Stimulated activated naive B cell treated with anti-CD40 and anti-IgM and Interleukin-4, amounts not matched to agents 10 μg/mL and 1 μg/mL and 100 μg/mL, for 72 hours (primary cell): Measurements from ENCODE around the gene PLK1.
"Not testable (repeated sequence)": the region's sequence is repeated elsewhere in the genome, so short reads cannot be mapped to it uniquely, and the experiment has no call there.

Source experiments
- ATAC-seq, 2 donors: fragments of 150-1000 bp; cut with Tn5 transposase; replicated peaks; 2 replicates each; pipeline ENCODE4 v1.10.0; 2021; ENCODE audit warnings: moderate library complexity in 1 of 2
- DNase-seq: peaks from one replicate; pipeline ENCODE4 v3.0.0; 2021
- H3K27ac Mint-ChIP-seq: one replicate; pipeline ENCODE4 v1.8.0; 2022; ENCODE audit warnings: mild to moderate bottlenecking, mixed read lengths
- H3K27me3 Mint-ChIP-seq, 2 donors: one replicate each; pipeline ENCODE4 v1.8.0; 2022; ENCODE audit warnings: mixed read lengths in 2 of 2
- H3K36me3 Mint-ChIP-seq, 2 donors: one replicate each; pipeline ENCODE4 v1.8.0; 2022; ENCODE audit warnings: mixed read lengths in 2 of 2, mild to moderate bottlenecking in 1 of 2
- H3K4me1 Mint-ChIP-seq, 2 donors: one replicate each; pipeline ENCODE4 v1.8.0; 2022; ENCODE audit warnings: mixed read lengths in 2 of 2, mild to moderate bottlenecking in 1 of 2
- H3K4me3 Mint-ChIP-seq, 2 donors: one replicate each; pipeline ENCODE4 v1.8.0; 2022; ENCODE audit warnings: mild to moderate bottlenecking in 2 of 2, mixed read lengths in 2 of 2, moderate library complexity in 1 of 2
- H3K9me3 Mint-ChIP-seq, 2 donors: one replicate each; pipeline ENCODE4 v1.8.0; 2022; ENCODE audit warnings: mixed read lengths in 2 of 2, mild to moderate bottlenecking in 1 of 2

The PLK1 gene

DNA sequence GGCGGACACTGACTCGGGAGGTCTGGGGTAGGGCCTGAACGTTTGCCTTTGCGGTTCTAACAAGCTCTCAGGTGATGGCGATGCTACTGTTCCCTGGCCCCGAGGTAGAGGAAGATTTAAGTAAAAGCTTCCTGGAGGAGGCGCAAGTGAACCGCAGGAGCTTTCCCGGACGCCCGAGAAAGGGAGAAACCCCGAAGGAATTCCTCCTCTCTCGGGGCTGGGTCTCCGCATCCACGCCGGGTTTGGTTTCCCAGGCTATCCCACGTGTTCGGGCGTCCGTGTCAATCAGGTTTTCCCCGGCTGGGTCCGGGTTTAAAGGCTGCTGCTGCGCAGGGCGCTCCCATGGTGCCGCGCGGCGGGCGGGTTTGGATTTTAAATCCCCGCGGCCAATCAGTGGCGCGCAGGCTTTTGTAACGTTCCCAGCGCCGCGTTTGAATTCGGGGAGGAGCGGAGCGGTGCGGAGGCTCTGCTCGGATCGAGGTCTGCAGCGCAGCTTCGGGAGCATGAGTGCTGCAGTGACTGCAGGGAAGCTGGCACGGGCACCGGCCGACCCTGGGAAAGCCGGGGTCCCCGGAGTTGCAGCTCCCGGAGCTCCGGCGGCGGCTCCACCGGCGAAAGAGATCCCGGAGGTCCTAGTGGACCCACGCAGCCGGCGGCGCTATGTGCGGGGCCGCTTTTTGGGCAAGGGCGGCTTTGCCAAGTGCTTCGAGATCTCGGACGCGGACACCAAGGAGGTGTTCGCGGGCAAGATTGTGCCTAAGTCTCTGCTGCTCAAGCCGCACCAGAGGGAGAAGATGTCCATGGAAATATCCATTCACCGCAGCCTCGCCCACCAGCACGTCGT lies at the start of gene PLK1:
Gene PLK1 (plus strand): TSS at position 460 of the 844 bp plus-strand sequence. CDS start 44 bp downstream, at position 504.
- H3K27me3 Mint-ChIP-seq = peaks cover 5 to 7% of the 10 kb centered on the region in 2 donors
- peak; percentile 96 to 98 for ATAC-seq
- H3K9me3 Mint-ChIP-seq = no peaks in the 10 kb centered on the region
- peak; percentile 65 for DNase-seq
- H3K4me3 Mint-ChIP-seq = peak within 1 kb of the TSS; percentile 84 to 85
- peaks cover 23 to 37% of the 10 kb centered on the region in 2 donors for H3K36me3 Mint-ChIP-seq
- H3K27ac Mint-ChIP-seq = peak within 1 kb of the TSS; percentile 53
- peaks cover 10 to 22% of the 10 kb centered on the region in 2 donors for H3K4me1 Mint-ChIP-seq

DNA sequence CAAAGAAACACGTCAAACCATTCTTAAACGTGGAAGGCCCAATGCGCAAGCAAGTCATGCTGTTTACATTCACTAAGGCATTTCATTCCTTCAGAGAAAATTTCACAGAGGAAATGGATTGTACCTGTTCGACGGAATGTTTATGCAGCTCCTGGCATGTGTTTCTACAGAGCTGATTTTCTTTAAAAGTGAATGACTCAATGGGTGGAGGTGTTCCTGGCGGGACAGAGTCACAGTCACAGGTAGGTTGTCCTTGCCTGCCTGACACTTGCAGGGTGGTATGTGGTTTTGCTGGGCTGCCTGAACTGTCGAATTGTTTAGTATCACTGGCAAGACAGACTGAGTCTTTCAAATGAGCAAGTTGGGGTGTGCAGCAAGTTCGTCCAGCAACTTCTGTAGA lies 49.2 kb upstream of the PLK1 start:
- ATAC-seq (no peak), DNase-seq (no peak)
- Mint-ChIP-seq H3K4me3 (no peak overlapping the region), H3K4me1 (peaks cover 5 to 11% of the 10 kb centered on the region in 2 donors), H3K9me3 (no peaks in the 10 kb centered on the region), H3K36me3 (peaks cover 37 to 47% of the 10 kb centered on the region in 2 donors), H3K27ac (no peak overlapping the region), H3K27me3 (no peaks in the 10 kb centered on the region)

DNA sequence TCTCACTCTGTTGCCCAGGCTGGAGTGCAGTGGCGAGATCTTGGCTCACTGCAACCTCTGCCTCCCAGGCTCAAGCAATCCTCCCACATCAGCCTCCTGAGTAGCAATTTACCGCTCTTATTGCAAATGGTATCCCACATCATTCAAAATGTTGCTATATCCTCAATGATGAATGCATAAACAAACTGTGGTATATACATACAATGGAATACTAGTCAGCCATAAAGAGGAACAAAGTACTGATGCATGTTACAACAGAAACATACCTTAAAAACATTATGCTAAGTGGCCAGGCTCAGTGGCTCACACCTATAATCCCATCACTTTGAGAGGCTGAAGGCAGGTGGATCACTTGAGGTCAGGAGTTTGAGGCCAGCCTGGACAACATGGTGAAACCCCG lies 46.8 kb upstream of the PLK1 start:
- Mint-ChIP-seq H3K36me3 (peaks cover 42 to 55% of the 10 kb centered on the region in 2 donors), H3K4me1 (peaks cover 8 to 11% of the 10 kb centered on the region in 2 donors)
- H3K27me3 Mint-ChIP-seq, DNase-seq, H3K9me3 Mint-ChIP-seq, H3K27ac Mint-ChIP-seq, H3K4me3 Mint-ChIP-seq, ATAC-seq: not testable (repeated sequence)

- Mint-ChIP-seq H3K9me3 (no peaks in the 10 kb centered on the region), H3K4me1 (peaks cover 2 to 9% of the 10 kb centered on the region in 2 donors), H3K27ac (no peak overlapping the region), H3K27me3 (no peaks in the 10 kb centered on the region), H3K36me3 (peaks cover 34 to 50% of the 10 kb centered on the region in 2 donors), H3K4me3 (no peak overlapping the region)
- DNase-seq = no peak
- ATAC-seq = no peak
Measured at GRCh38 chr16:23634461-23635036, 44.1 kb upstream of the PLK1 start.

DNA sequence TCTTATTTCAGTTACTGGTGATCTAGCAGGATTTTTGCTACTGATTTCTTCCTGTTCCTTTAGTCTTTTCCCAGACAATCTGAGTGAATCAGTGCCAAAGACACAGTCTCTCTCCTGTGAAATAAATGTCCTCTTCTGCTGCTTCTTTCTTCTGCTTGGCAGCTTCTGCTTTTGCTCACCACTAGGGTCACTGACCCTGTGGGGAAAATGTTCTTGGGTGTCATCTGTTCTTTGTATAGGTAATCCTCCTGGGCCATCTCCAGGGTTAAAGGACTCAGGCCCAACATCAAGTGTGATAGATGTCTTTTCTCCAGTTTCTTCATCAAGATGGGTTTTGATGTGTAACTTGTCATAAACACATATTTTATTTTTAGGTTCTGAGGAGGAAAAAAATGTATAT lies 42.7 kb upstream of the PLK1 start:
- DNase-seq (no peak), ATAC-seq (no peak)
- Mint-ChIP-seq H3K27me3 (no peaks in the 10 kb centered on the region), H3K4me3 (no peak overlapping the region), H3K4me1 (peaks cover 8 to 12% of the 10 kb centered on the region in 2 donors), H3K36me3 (peaks cover 31 to 43% of the 10 kb centered on the region in 2 donors), H3K9me3 (no peaks in the 10 kb centered on the region), H3K27ac (peak overlapping the region; percentile 1)

DNA sequence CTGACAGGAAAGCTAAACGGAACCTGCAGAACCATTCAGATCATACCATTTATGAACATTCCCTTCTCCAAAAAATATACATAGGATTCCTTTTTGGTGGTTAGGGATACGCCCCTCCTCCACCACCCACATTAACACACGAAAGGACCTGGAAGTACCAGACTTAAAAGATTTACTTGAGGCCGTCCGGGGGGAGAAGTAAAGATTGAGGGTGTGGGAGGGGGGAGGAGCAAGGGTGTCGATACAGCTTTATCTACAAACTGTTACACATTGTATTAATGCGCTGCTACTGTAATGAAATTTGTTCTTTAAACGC lies 38.1 kb upstream of the PLK1 start:
- no peak for DNase-seq
- Mint-ChIP-seq H3K4me1 (peaks cover 19 to 27% of the 10 kb centered on the region in 2 donors), H3K36me3 (peaks cover 15 to 41% of the 10 kb centered on the region in 2 donors), H3K27ac (peak overlapping the region; percentile 98), H3K4me3 (peak overlapping the region; percentile 95 to 97), H3K27me3 (no peaks in the 10 kb centered on the region), H3K9me3 (no peaks in the 10 kb centered on the region)
- ATAC-seq = peak; percentile 24 to 33

DNA sequence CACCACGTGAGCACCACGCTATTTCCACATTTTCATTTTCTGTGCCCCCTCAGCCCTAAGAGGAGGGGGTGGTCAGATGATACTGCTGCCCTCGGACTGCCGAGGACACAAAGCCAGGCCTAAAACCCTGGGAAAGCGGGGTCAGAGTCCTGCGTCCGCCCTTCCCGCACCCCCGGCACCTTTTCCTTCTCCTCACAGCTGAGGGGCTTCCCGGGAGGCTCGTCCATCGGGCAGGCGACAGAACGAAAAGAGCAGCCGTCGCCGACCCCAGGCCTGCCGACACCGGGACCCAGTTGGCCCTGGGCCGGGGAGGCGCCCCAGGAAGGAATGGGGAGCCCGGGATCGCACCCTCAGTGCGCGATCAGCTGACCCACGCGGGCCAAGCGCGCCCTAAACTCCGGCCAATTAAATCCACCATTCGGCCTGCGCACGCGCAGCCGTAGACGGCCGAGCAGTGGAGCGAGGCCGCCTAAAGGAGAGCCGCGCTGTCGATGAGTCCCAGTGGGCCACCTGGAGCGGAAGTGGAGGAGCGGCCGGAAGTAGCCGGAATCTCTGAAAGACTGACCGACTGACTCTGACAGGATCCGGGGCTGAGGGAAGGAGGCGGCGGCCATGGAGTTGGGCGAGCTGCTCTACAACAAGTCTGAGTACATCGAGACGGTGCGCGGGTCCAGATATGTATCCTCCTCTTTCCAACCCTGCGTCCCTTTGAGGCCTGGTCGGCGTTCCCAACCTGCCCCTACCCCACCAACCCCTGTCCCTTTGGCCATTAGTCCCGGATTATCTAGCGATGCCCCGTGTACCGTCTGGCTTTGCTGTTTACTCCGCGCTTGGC lies 37.5 kb upstream of the PLK1 start, which contains the start of the genes DCTN5 and PALB2:
Gene DCTN5 (plus strand): TSS at position 536 of the 835 bp plus-strand sequence. CDS start 77 bp downstream, at position 613.
Gene PALB2 (minus strand): TSS at position 380 of the 835 bp plus-strand sequence. CDS start 153 bp downstream, at position 227.
- Mint-ChIP-seq H3K4me1 (peaks cover 21 to 32% of the 10 kb centered on the region in 2 donors), H3K36me3 (peaks cover 17 to 40% of the 10 kb centered on the region in 2 donors)
- ATAC-seq = peak; percentile 97

DNA sequence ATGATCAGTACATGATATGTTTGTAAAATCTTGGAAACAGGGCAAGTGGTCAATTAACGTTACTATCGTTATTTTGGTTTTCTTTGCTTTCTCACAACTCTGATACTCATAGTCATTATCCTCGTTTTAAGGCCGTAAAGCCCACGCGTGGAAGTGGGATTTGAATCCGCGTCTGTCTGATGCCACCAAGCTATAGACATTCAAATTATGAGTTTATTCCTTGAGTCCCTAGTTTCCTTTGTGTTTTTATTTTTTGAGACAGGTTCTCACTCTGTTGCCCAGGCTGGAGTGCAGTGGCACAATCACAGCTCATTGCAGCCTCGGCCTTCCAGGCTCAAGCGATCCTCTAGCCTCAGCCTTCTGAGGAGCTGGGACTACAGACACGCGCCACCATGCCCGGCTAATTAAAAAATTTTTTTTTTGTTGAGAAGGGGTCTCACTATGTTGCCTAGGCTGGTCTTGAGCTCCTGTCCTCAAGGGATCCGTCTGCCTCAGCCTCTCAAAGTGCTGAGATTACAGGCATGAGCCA lies 36.4 kb upstream of the PLK1 start:
- no peak for ATAC-seq
- no peak for DNase-seq
- no peaks in the 10 kb centered on the region for H3K9me3 Mint-ChIP-seq
- H3K36me3 Mint-ChIP-seq = peaks cover 22 to 45% of the 10 kb centered on the region in 2 donors
- H3K27ac Mint-ChIP-seq = peak overlapping the region; percentile 98
- H3K4me3 Mint-ChIP-seq = peak overlapping the region; percentile 95 to 97
- peaks cover 21 to 37% of the 10 kb centered on the region in 2 donors for H3K4me1 Mint-ChIP-seq
- H3K27me3 Mint-ChIP-seq = no peaks in the 10 kb centered on the region

More for the DNA sequence above, 37.5 kb upstream of the PLK1 start, which contains the start of the genes DCTN5 and PALB2:
- no peaks in the 10 kb centered on the region for H3K9me3 Mint-ChIP-seq
- no peaks in the 10 kb centered on the region for H3K27me3 Mint-ChIP-seq
- DNase-seq = peak; percentile 92
- H3K27ac Mint-ChIP-seq = peak within 1 kb of the TSS; percentile 98
- H3K4me3 Mint-ChIP-seq = peak within 1 kb of the TSS; percentile 95 to 97

DNA sequence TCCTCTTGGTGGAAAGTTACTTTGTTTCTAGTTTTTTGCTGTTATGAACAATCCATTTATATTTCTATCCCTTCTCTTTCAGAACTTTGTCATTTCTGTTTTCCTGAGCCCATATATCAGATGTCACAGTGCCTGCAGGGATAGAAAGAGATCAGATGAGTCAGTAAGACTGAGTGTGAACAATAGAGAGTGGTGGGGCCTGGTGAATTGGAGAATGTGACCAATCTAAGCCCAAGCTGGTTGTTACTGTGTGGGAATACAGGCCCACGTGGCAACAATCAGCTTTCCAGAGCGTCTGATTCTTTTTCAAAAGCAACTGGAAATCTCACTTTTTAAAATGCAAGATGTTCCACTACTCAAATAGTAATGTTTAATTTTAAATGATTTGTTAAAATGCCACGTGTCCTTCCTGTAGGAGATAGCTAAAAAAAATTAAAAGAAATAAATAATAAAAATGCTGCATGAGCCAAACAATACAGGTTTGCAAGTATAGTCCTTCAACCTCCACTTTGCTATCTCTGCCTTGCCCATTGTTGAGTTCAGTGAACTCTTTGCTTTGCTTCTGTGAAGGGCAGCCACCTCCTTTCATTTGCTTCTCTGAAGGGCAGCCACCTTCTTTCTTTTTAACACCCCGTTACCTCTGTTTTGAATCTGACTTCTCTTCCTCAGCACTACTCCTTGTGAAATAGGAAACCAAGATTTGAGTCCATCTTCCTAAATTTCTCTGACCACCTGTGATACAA lies 27.8 kb upstream of the PLK1 start:
- DNase-seq = no peak
- peak overlapping the region; percentile 14 to 26 for H3K4me3 Mint-ChIP-seq
- ATAC-seq = no peak
- H3K27me3 Mint-ChIP-seq = no peaks in the 10 kb centered on the region
- peaks cover 49 to 61% of the 10 kb centered on the region in 2 donors for H3K36me3 Mint-ChIP-seq
- H3K9me3 Mint-ChIP-seq = peaks cover 0 to 2% of the 10 kb centered on the region in 2 donors
- peak overlapping the region; percentile 94 for H3K27ac Mint-ChIP-seq
- peaks cover 26 to 51% of the 10 kb centered on the region in 2 donors for H3K4me1 Mint-ChIP-seq

DNA sequence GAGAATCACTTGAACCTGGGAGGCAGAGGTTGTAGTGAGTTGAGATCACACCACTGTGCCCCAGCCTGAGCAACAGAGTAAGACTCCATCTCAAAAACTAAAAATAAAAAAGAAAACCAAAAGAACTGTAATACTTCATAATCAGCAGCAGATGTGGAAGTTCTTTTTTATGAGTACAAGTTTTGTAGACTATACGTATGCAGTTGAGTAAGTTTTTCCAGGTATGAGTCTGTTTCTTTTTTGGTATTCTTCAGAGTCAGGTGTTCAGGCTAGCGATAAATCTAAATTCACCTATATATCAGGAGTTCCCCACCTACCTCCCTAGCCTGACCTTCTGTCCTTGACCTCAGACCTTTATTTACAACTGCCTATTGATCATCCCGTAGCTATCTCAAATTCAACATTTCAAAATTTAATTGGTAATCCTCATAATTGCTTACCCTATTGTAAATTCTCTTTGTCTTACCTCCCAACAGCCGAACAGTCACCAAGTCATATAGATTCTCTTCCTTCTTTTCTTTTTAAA lies 26.7 kb upstream of the PLK1 start:
- Mint-ChIP-seq H3K36me3 (peaks cover 43 to 53% of the 10 kb centered on the region in 2 donors), H3K9me3 (peaks cover 0 to 2% of the 10 kb centered on the region in 2 donors), H3K27me3 (no peaks in the 10 kb centered on the region), H3K4me3 (peak overlapping the region; percentile 26 to 64), H3K4me1 (peaks cover 22 to 42% of the 10 kb centered on the region in 2 donors), H3K27ac (peak overlapping the region; percentile 94)
- DNase-seq (no peak), ATAC-seq (peak; percentile 94 to 96)

- Mint-ChIP-seq H3K27me3 (no peaks in the 10 kb centered on the region), H3K4me3 (no peak overlapping the region), H3K9me3 (no peaks in the 10 kb centered on the region), H3K36me3 (peaks cover 56 to 96% of the 10 kb centered on the region in 2 donors), H3K4me1 (peaks cover 6 to 7% of the 10 kb centered on the region in 2 donors), H3K27ac (no peak overlapping the region)
- ATAC-seq (peak; percentile 58 to 61), DNase-seq (no peak)
Measured at GRCh38 chr16:23663918-23664317, 14.8 kb upstream of the PLK1 start.

GRCh38 chr16:23666571-23667354 lies 11.9 kb upstream of the PLK1 start:
- H3K4me3 Mint-ChIP-seq = no peak overlapping the region
- no peak for DNase-seq
- ATAC-seq = no peak
- no peaks in the 10 kb centered on the region for H3K9me3 Mint-ChIP-seq
- peaks cover 25 to 34% of the 10 kb centered on the region in 2 donors for H3K4me1 Mint-ChIP-seq
- peaks cover 59 to 94% of the 10 kb centered on the region in 2 donors for H3K36me3 Mint-ChIP-seq
- H3K27ac Mint-ChIP-seq = no peak overlapping the region
- H3K27me3 Mint-ChIP-seq = no peaks in the 10 kb centered on the region
